CD14-positive monocyte (primary cell): ENCODE data around the gene LRP1-AS. TPM values are rescaled to one million over a fixed set of nuclear protein-coding genes. Genes with fewer than 3 reads are reported as not detected.

Source experiments
- DNase-seq, 3 donors: peaks; one replicate each; pipeline ENCODE4 v3.0.0-alpha.2; 2011 to 2022
- H2AFZ ChIP-seq: 2 replicates; pipeline ENCODE4 v1.6.0; 2012; ENCODE audit warnings: mild to moderate bottlenecking, low read depth, low read length, inconsistent platforms; ENCODE audit not compliant: insufficient read depth, poor library complexity, severe bottlenecking
- H3K27ac ChIP-seq, 2 donors: 1 replicate in 1 of 2; 2 replicates in 1 of 2; pipeline ENCODE4 v1.5.1; 2012 to 2013; ENCODE audit warnings: low read length in 2 of 2, control low read depth in 1 of 2, inconsistent platforms in 1 of 2, low read depth in 1 of 2, mild to moderate bottlenecking in 1 of 2
- H3K27me3 ChIP-seq, 2 donors: one replicate each; pipeline versions ENCODE4 v1.6.0 to v1.6.1; 2011 to 2013; ENCODE audit warnings: low read length in 2 of 2; ENCODE audit not compliant: control insufficient read depth in 2 of 2, insufficient read depth in 2 of 2
- H3K36me3 ChIP-seq, 2 donors: replicated peaks in 1 of 2; 1 replicate in 1 of 2; 2 replicates in 1 of 2; pipeline versions ENCODE4 v1.5.1 to v1.6.1; 2012 to 2013; ENCODE audit warnings: low read length in 2 of 2, control low read depth in 1 of 2, inconsistent platforms in 1 of 2, mild to moderate bottlenecking in 1 of 2; ENCODE audit not compliant: insufficient read depth in 2 of 2, control insufficient read depth in 1 of 2
- H3K4me1 ChIP-seq, 2 donors: 1 replicate in 1 of 2; 2 replicates in 1 of 2; pipeline versions ENCODE4 v1.5.1 to v1.6.1; 2012 to 2013; ENCODE audit warnings: low read length in 2 of 2, control low read depth in 1 of 2, inconsistent platforms in 1 of 2, mild to moderate bottlenecking in 1 of 2, moderate library complexity in 1 of 2; ENCODE audit not compliant: insufficient read depth in 2 of 2, control insufficient read depth in 1 of 2
- H3K4me2 ChIP-seq: replicated peaks from 2 replicates; pipeline ENCODE3; 2012; ENCODE audit warnings: low read length, moderate library complexity, mild to moderate bottlenecking; ENCODE audit not compliant: poor library complexity, severe bottlenecking; ENCODE audit errors: extremely low read depth
- H3K4me3 ChIP-seq, 3 experiments: fragments of 200-600 bp in 1 of 3; sonication (generic) in 1 of 3; replicated peaks in 1 of 3; 1 replicate in 2 of 3; 2 replicates in 1 of 3; pipeline ENCODE4 v1.5.1; 2011 to 2013; ENCODE audit warnings: low read length in 3 of 3, mild to moderate bottlenecking in 3 of 3, control low read depth in 2 of 3, low read depth in 2 of 3, inconsistent platforms in 1 of 3, moderate library complexity in 1 of 3
- H3K79me2 ChIP-seq: 2 replicates; pipeline ENCODE4 v1.6.0; 2012; ENCODE audit warnings: mild to moderate bottlenecking, control low read depth, inconsistent platforms, low read length, moderate library complexity; ENCODE audit not compliant: insufficient read depth
- H3K9ac ChIP-seq: 2 replicates; pipeline ENCODE4 v1.6.0; 2017; ENCODE audit warnings: low read length, mild to moderate bottlenecking; ENCODE audit not compliant: insufficient read depth, poor library complexity, severe bottlenecking
- H3K9me3 ChIP-seq, 2 donors: replicated peaks in 1 of 2; 1 replicate in 1 of 2; 2 replicates in 1 of 2; pipeline versions ENCODE4 v1.5.1 to v1.6.1; 2012 to 2013; ENCODE audit warnings: low read length in 2 of 2, control low read depth in 1 of 2; ENCODE audit not compliant: control insufficient read depth in 1 of 2, insufficient read depth in 1 of 2
- H4K20me1 ChIP-seq: 2 replicates; pipeline ENCODE4 v1.6.0; 2012; ENCODE audit warnings: mild to moderate bottlenecking, low read length, control low read depth, moderate library complexity; ENCODE audit not compliant: insufficient read depth
- H3K27ac Mint-ChIP-seq, 7 donors: one replicate each; pipeline ENCODE4 v1.8.0; 2020; ENCODE audit warnings: mild to moderate bottlenecking in 7 of 7, mixed read lengths in 7 of 7, moderate library complexity in 6 of 7, inconsistent platforms in 2 of 7
- H3K27me3 Mint-ChIP-seq, 3 donors: one replicate each; pipeline ENCODE4 v1.8.0; 2021 to 2022; ENCODE audit warnings: low read depth in 3 of 3, mild to moderate bottlenecking in 3 of 3, mixed read lengths in 3 of 3, moderate library complexity in 3 of 3, inconsistent platforms in 1 of 3
- H3K36me3 Mint-ChIP-seq, 2 donors: one replicate each; pipeline ENCODE4 v1.8.0; 2020; ENCODE audit warnings: mixed read lengths in 2 of 2, inconsistent platforms in 1 of 2, mild to moderate bottlenecking in 1 of 2
- H3K4me1 Mint-ChIP-seq: one replicate; pipeline ENCODE4 v1.8.0; 2020; ENCODE audit warnings: mild to moderate bottlenecking, mixed read lengths
- H3K4me3 Mint-ChIP-seq, 2 donors: one replicate each; pipeline ENCODE4 v1.8.0; 2020; ENCODE audit warnings: mild to moderate bottlenecking in 2 of 2, mixed read lengths in 2 of 2, moderate library complexity in 1 of 2
- H3K9me3 Mint-ChIP-seq, 7 donors: one replicate each; pipeline ENCODE4 v1.8.0; 2020 to 2022; ENCODE audit warnings: mixed read lengths in 7 of 7, mild to moderate bottlenecking in 6 of 7, moderate library complexity in 6 of 7, inconsistent platforms in 2 of 7
- WGBS: methylation state at CpG from one replicate; pipeline ENCODE4 v1.1.5; 2013; ENCODE audit warnings: missing lambda C conversion rate; ENCODE audit not compliant: insufficient coverage; 5-methylcytosine and 5-hydroxymethylcytosine counted together
- intact Hi-C, 2 donors: fragments of 100-400 bp; cut with micrococcal nuclease; formaldehyde crosslinking; loops; one replicate each; pipeline versions ENCODE4 v1.15.0 to v1.15.1; 2023
- polyA plus RNA-seq, 3 donors: library from polyadenylated mRNA; depleted of rRNA in 1 of 3; unstranded in 2 of 3; stranded (reverse) in 1 of 3; fragments of 300-500 nt in 2 of 3; fragments of >200 nt in 1 of 3; fragmentation: Illumina TruSeq in 2 of 3; gene quantifications; 1 replicate in 2 of 3; 2 replicates in 1 of 3; pipeline ENCODE4 v1.2.3, GENCODE V29; 2012 to 2021
- TF ChIP-seq, protein P1 (sequence below): fragments of 200-600 bp; IDR thresholded peaks from one replicate; pipeline ENCODE4 v1.8.0; 2022; ENCODE audit warnings: antibody characterized with exemption, mild to moderate bottlenecking

LRP1-AS gene
- polyA plus RNA-seq, 3 donors, result 0.35 to 1.5 TPM; not detected in 1

DNA sequence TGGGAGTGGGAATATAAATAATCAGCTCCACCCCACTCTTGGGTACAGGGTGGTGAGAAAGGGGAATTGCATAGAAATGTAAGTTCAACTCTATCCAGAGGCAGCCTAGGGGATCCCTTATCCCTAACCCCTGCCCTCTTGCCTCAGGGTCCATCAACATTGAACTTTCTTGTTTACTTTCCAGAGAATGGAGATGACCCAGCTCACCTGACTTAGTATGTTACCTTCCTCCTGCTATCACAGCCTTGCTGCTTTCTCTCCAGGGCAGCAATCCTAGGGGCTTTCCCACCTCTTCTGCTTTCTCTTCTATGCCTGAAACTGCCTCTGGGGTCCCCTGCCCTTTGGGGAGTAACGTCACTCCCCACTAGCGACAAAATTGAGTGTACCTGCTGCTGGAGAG is 16.5 kb downstream of the LRP1-AS start:
- WGBS, result no CpG with 5 or more reads among the region's 2 CpGs
- H3K4me3 ChIP-seq, result peak overlapping the region; percentile 82 to 98 (median 92)
- peaks cover 0 to 1% (median 0%) of the 10 kb centered on the region in 7 donors for H3K9me3 Mint-ChIP-seq
- H3K27ac ChIP-seq, result peak overlapping the region in 1 of 2 donors; percentile 80
- peaks cover 0 to 16% (median 13%) of the 10 kb centered on the region in 3 donors for H3K27me3 Mint-ChIP-seq
- H3K4me1 Mint-ChIP-seq, result peaks cover 68% of the 10 kb centered on the region
- TF ChIP-seq, protein P1, sequence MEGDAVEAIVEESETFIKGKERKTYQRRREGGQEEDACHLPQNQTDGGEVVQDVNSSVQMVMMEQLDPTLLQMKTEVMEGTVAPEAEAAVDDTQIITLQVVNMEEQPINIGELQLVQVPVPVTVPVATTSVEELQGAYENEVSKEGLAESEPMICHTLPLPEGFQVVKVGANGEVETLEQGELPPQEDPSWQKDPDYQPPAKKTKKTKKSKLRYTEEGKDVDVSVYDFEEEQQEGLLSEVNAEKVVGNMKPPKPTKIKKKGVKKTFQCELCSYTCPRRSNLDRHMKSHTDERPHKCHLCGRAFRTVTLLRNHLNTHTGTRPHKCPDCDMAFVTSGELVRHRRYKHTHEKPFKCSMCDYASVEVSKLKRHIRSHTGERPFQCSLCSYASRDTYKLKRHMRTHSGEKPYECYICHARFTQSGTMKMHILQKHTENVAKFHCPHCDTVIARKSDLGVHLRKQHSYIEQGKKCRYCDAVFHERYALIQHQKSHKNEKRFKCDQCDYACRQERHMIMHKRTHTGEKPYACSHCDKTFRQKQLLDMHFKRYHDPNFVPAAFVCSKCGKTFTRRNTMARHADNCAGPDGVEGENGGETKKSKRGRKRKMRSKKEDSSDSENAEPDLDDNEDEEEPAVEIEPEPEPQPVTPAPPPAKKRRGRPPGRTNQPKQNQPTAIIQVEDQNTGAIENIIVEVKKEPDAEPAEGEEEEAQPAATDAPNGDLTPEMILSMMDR, result no peak
- H3K9ac ChIP-seq, result peak overlapping the region; percentile 33
- intact Hi-C loops, result no loop called here
- H3K4me2 ChIP-seq, result peak overlapping the region; percentile 100
- peaks cover 74% of the 10 kb centered on the region for H3K79me2 ChIP-seq
- H3K4me3 Mint-ChIP-seq, result peak overlapping the region; percentile 93 to 95
- H3K36me3 Mint-ChIP-seq, result peaks cover 49 to 54% of the 10 kb centered on the region in 2 donors
- H3K27ac Mint-ChIP-seq, result peak overlapping the region; percentile 44 to 98 (median 94)
- peaks cover 18 to 45% of the 10 kb centered on the region in 2 donors for H3K36me3 ChIP-seq
- no peaks in the 10 kb centered on the region for H3K9me3 ChIP-seq
- H3K27me3 ChIP-seq, result peaks cover 0 to 9% of the 10 kb centered on the region in 2 donors
- peak in 1 of 3 donors; percentile 11 for DNase-seq
- peaks cover 61% of the 10 kb centered on the region for H4K20me1 ChIP-seq
- H2AFZ ChIP-seq, result no peak overlapping the region
- H3K4me1 ChIP-seq, result peaks cover 48 to 69% of the 10 kb centered on the region in 2 donors

DNA sequence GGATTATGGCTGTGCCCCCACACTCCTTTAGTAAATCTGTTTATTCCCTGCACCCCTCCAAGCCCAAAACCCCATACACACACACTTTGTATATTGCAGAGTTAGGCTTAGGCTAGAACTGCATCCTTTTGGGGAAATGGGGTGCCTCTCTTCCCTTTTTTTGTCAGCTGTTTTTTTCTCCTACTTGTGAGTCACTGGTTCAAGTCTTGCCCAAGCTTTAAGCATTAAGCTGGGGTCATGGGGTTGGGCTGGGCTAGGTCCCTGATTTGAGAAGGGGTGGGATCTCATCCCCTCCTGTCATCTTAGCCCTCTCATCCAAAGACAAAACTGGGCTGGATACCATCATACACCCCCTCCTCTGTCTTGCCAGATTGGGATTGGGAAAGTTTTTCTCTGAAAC is 17.5 kb downstream of the LRP1-AS start:
- H3K79me2 ChIP-seq, result peaks cover 64% of the 10 kb centered on the region
- H4K20me1 ChIP-seq, result peaks cover 50% of the 10 kb centered on the region
- peak overlapping the region; percentile 100 for H3K4me2 ChIP-seq
- H3K9me3 ChIP-seq, result no peaks in the 10 kb centered on the region
- H3K4me3 Mint-ChIP-seq, result peak overlapping the region; percentile 93 to 95
- intact Hi-C loops, result loop anchor here in 1 of 2 donors (5.0 kb wide), 1 partner anchor 32 kb away; no protein-coding TSS in a partner anchor
- H3K4me3 ChIP-seq, result peak overlapping the region; percentile 82 to 98 (median 92)
- H3K9ac ChIP-seq, result peak overlapping the region; percentile 75
- H3K4me1 Mint-ChIP-seq, result peaks cover 62% of the 10 kb centered on the region
- H3K27me3 ChIP-seq, result peaks cover 0 to 16% of the 10 kb centered on the region in 2 donors
- H3K27me3 Mint-ChIP-seq, result peaks cover 0 to 22% (median 21%) of the 10 kb centered on the region in 3 donors
- H2AFZ ChIP-seq, result no peak overlapping the region
- TF ChIP-seq, protein P1, result no peak
- H3K27ac Mint-ChIP-seq, result peak overlapping the region; percentile 90 to 98 (median 95)
- H3K9me3 Mint-ChIP-seq, result peaks cover 0 to 4% (median 0%) of the 10 kb centered on the region in 7 donors
- DNase-seq, result peak; percentile 82 to 91 (median 90)
- peaks cover 8 to 35% of the 10 kb centered on the region in 2 donors for H3K36me3 ChIP-seq
- H3K4me1 ChIP-seq, result peaks cover 44 to 62% of the 10 kb centered on the region in 2 donors
- H3K27ac ChIP-seq, result peak overlapping the region; percentile 80 to 84
- peaks cover 40 to 44% of the 10 kb centered on the region in 2 donors for H3K36me3 Mint-ChIP-seq
